ENCODE results near the gene RBM20. TPM values are rescaled to one million over a fixed set of nuclear protein-coding genes. Genes with fewer than 3 reads are reported as not detected.

RBM20 gene
- total RNA-seq, 1 donor from 2014 or later = 0.32 TPM

GRCh38 chr10:110881247-110881646 is 237.1 kb downstream of the RBM20 start:
- H3K4me2 ChIP-seq = no peak overlapping the region
- H2AFZ ChIP-seq (replicated peaks) = no peak overlapping the region
- peaks cover 16% of the 10 kb centered on the region for H3K79me2 ChIP-seq (ENCODE audit: low read depth)
- no peaks in the 10 kb centered on the region for H3K9me3 ChIP-seq (ENCODE audit: low read depth)
- no peak overlapping the region for H3K27ac ChIP-seq
- Mint-ChIP-seq H3K9me3 (no peaks in the 10 kb centered on the region), H3K27me3 (ENCODE audit: insufficient read depth, low read depth) (no peaks in the 10 kb centered on the region), H3K4me1 (no peaks in the 10 kb centered on the region), H3K36me3 (peaks cover 9% of the 10 kb centered on the region), H3K27ac (no peak overlapping the region), H3K4me3 (no peak overlapping the region)
- no peaks in the 10 kb centered on the region for H3K27me3 ChIP-seq
- DNase-seq (ENCODE audit: low spot score) = no peak
- no peak for TF ChIP-seq CTCF (IDR thresholded peaks at IDR 0.05)
- TF ChIP-seq EZH2phosphoT487 (IDR thresholded peaks at IDR 0.05) = no peak
- peaks cover 27% of the 10 kb centered on the region for H3K36me3 ChIP-seq
- H4K20me1 ChIP-seq (ENCODE audit: low read depth) = peaks cover 37% of the 10 kb centered on the region
- H3F3A ChIP-seq (ENCODE audit: low read depth) = no peaks in the 10 kb centered on the region
- H3K4me1 ChIP-seq = no peaks in the 10 kb centered on the region
- no peak overlapping the region for H3K4me3 ChIP-seq
- H3K9ac ChIP-seq = no peak overlapping the region

GRCh38 chr10:110881905-110882304 is 237.8 kb downstream of the RBM20 start:
- Histone ChIP-seq H3K9ac (no peak overlapping the region), H3K27ac (no peak overlapping the region), H3K4me1 (no peaks in the 10 kb centered on the region), H3K27me3 (no peaks in the 10 kb centered on the region), H3K9me3 (ENCODE audit: low read depth) (no peaks in the 10 kb centered on the region), H4K20me1 (ENCODE audit: low read depth) (peaks cover 30% of the 10 kb centered on the region), H3K36me3 (peaks cover 20% of the 10 kb centered on the region), H3F3A (ENCODE audit: low read depth) (no peaks in the 10 kb centered on the region), H3K4me2 (no peak overlapping the region), H3K4me3 (no peak overlapping the region), H3K79me2 (ENCODE audit: low read depth) (peaks cover 10% of the 10 kb centered on the region), H2AFZ (replicated peaks) (no peak overlapping the region)
- Mint-ChIP-seq H3K4me3 (no peak overlapping the region), H3K4me1 (no peaks in the 10 kb centered on the region), H3K27ac (no peak overlapping the region), H3K36me3 (peaks cover 9% of the 10 kb centered on the region), H3K27me3 (ENCODE audit: insufficient read depth, low read depth) (no peaks in the 10 kb centered on the region), H3K9me3 (no peaks in the 10 kb centered on the region)
- DNase-seq (ENCODE audit: low spot score) = no peak
- TF ChIP-seq EZH2 (IDR thresholded peaks at IDR 0.05) (no peak), EZH2phosphoT487 (IDR thresholded peaks at IDR 0.05) (no peak), CTCF (IDR thresholded peaks at IDR 0.05) (no peak)

GRCh38 chr10:110883924-110884323 is 239.8 kb downstream of the RBM20 start:
- no peaks in the 10 kb centered on the region for H3K9me3 Mint-ChIP-seq
- H3K4me1 Mint-ChIP-seq = no peaks in the 10 kb centered on the region
- H3K4me3 ChIP-seq = no peak overlapping the region
- H3K36me3 ChIP-seq = peaks cover 25% of the 10 kb centered on the region
- H4K20me1 ChIP-seq (ENCODE audit: low read depth) = peaks cover 19% of the 10 kb centered on the region
- no peaks in the 10 kb centered on the region for H3K9me3 ChIP-seq (ENCODE audit: low read depth)
- no peak for DNase-seq (ENCODE audit: low spot score)
- H3K79me2 ChIP-seq (ENCODE audit: low read depth) = no peaks in the 10 kb centered on the region
- no peak overlapping the region for H2AFZ ChIP-seq (replicated peaks)
- no peak overlapping the region for H3K4me3 Mint-ChIP-seq
- H3K36me3 Mint-ChIP-seq = peaks cover 12% of the 10 kb centered on the region
- H3K27me3 Mint-ChIP-seq (ENCODE audit: insufficient read depth, low read depth) = no peaks in the 10 kb centered on the region
- no peak overlapping the region for H3K4me2 ChIP-seq
- H3K4me1 ChIP-seq = no peaks in the 10 kb centered on the region
- H3K27me3 ChIP-seq = no peaks in the 10 kb centered on the region
- no peak overlapping the region for H3K27ac ChIP-seq
- no peak overlapping the region for H3K9ac ChIP-seq
- H3K27ac Mint-ChIP-seq = no peak overlapping the region
- no peaks in the 10 kb centered on the region for H3F3A ChIP-seq (ENCODE audit: low read depth)
- TF ChIP-seq EZH2phosphoT487 (IDR thresholded peaks at IDR 0.05) = no peak
- TF ChIP-seq CTCF (IDR thresholded peaks at IDR 0.05) = no peak
- TF ChIP-seq EZH2 (IDR thresholded peaks at IDR 0.05) = no peak

Data from neural progenitor cell (in vitro differentiated cells).